KMS-11 (cell line): ENCODE measurements around the gene PIK3IP1.

Experiments
- H2AFZ ChIP-seq: fragments of 200-600 bp; sonication (generic); 2 replicates; pipeline ENCODE4 v1.6.1; 2016; ENCODE audit warnings: antibody characterized with exemption, mixed run types, low read depth
- H3K27ac ChIP-seq: fragments of 200-600 bp; sonication (generic); 2 replicates; pipeline ENCODE4 v1.6.1; 2016; ENCODE audit warnings: mild to moderate bottlenecking, mixed run types
- H3K27me3 ChIP-seq: fragments of 200-600 bp; sonication (generic); 2 replicates; pipeline ENCODE4 v1.6.1; 2017; ENCODE audit warnings: mild to moderate bottlenecking, low read depth, mixed run types, moderate library complexity; ENCODE audit not compliant: insufficient read depth
- H3K36me3 ChIP-seq: fragments of 200-600 bp; sonication (generic); 2 replicates; pipeline ENCODE4 v1.6.1; 2017; ENCODE audit warnings: mild to moderate bottlenecking, mixed run types; ENCODE audit not compliant: insufficient read depth
- H3K4me1 ChIP-seq: fragments of 200-600 bp; sonication (generic); 2 replicates; pipeline ENCODE4 v1.6.1; 2016; ENCODE audit warnings: mild to moderate bottlenecking, low read depth, mixed run types; ENCODE audit not compliant: poor library complexity, severe bottlenecking
- H3K4me2 ChIP-seq: fragments of 200-600 bp; sonication (generic); 2 replicates; pipeline ENCODE4 v1.7.0; 2016; ENCODE audit warnings: mild to moderate bottlenecking, mixed run types
- H3K4me3 ChIP-seq: fragments of 200-600 bp; sonication (generic); IDR thresholded peaks from 2 replicates; pipeline ENCODE4 v1.6.1; 2017; ENCODE audit warnings: low read depth, low read length, mixed read lengths; ENCODE audit not compliant: insufficient read depth
- H3K79me2 ChIP-seq: fragments of 200-600 bp; sonication (generic); 2 replicates; pipeline ENCODE4 v1.6.1; 2016; ENCODE audit warnings: low read depth, mixed run types; ENCODE audit not compliant: insufficient read depth
- H3K9ac ChIP-seq: fragments of 200-600 bp; sonication (generic); 2 replicates; pipeline ENCODE4 v1.6.1; 2016; ENCODE audit warnings: mild to moderate bottlenecking, mixed run types
- H4K20me1 ChIP-seq: fragments of 200-600 bp; sonication (generic); 2 replicates; pipeline ENCODE4 v1.6.1; 2016; ENCODE audit warnings: mild to moderate bottlenecking, mixed run types; ENCODE audit not compliant: insufficient read depth
- TF ChIP-seq, protein P1 (sequence below): fragments of 200-600 bp; sonication (generic); conservative IDR thresholded peaks from 2 replicates; pipeline ENCODE4 v1.6.1; 2017; ENCODE audit warnings: low read depth, mild to moderate bottlenecking, antibody characterized with exemption, low read length, moderate library complexity, mixed read lengths

Gene PIK3IP1

DNA sequence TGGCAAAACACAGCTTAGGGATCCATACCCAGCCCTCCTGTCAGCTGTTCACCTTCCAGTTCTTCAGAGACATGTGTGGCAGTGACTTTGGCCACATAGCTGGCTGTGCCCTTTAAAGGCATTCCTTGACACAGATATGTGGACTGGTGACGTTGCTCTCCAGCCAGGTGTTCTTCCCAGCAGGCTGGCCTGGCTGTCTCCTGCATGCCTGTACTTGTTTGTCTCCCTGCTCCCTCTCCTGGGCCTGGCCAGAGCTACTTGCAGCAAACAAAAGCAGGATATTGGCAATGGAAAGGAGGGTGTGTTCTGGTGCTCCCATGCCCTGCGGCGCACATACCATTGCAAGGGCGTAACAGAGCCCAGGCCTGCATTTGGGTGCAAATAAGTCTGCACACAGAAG is 38.3 kb downstream of the PIK3IP1 start:
- no peak overlapping the region for H3K27ac ChIP-seq
- H4K20me1 ChIP-seq: no peaks in the 10 kb centered on the region
- no peaks in the 10 kb centered on the region for H3K27me3 ChIP-seq
- no peak overlapping the region for H3K4me2 ChIP-seq
- no peaks in the 10 kb centered on the region for H3K4me1 ChIP-seq
- no peaks in the 10 kb centered on the region for H3K36me3 ChIP-seq
- H3K9ac ChIP-seq: no peak overlapping the region
- H2AFZ ChIP-seq: no peak overlapping the region
- no peaks in the 10 kb centered on the region for H3K79me2 ChIP-seq
- TF ChIP-seq, protein P1, sequence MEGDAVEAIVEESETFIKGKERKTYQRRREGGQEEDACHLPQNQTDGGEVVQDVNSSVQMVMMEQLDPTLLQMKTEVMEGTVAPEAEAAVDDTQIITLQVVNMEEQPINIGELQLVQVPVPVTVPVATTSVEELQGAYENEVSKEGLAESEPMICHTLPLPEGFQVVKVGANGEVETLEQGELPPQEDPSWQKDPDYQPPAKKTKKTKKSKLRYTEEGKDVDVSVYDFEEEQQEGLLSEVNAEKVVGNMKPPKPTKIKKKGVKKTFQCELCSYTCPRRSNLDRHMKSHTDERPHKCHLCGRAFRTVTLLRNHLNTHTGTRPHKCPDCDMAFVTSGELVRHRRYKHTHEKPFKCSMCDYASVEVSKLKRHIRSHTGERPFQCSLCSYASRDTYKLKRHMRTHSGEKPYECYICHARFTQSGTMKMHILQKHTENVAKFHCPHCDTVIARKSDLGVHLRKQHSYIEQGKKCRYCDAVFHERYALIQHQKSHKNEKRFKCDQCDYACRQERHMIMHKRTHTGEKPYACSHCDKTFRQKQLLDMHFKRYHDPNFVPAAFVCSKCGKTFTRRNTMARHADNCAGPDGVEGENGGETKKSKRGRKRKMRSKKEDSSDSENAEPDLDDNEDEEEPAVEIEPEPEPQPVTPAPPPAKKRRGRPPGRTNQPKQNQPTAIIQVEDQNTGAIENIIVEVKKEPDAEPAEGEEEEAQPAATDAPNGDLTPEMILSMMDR: no peak
- no peak overlapping the region for H3K4me3 ChIP-seq

DNA sequence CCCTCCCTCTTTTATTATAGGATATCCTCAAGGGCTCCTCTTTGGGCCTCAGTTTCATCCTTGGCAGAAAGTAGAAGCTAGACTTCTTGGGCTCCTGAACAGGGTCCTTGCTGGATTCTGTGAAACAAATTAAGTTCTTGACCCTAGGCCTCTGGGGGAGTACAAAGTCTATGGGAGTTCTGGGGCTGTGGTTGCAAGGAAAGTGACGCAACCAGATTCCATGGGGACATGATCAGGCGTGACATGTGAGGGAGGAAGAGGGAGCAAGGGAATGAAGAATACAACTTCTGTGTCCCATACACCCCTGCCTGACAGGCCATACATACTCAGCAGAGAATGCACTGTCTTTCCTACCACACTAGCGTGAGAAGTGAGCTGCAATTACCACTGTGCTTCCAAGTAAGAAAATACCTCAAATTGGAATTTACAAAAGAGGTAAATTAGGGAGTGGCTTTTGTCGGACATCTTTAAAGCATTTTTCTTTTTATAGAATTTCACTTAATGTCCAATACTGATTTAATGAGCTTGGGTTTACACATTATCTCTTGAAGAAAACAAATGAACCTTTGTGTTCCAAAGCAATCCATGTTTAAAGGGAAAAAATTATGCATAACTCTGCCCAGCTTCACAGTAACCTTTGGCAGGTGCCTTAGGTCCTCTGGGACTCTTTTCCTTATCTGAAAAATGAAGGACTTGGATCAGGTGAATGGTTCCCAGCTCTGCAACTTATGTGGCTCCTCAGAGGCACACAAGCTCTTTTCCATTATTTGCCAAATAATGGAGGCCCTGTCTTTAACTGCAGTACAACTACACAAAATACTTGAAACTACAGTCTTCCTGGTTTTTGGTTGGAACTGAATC is 41.3 kb downstream of the PIK3IP1 start:
- no peaks in the 10 kb centered on the region for H3K79me2 ChIP-seq
- no peaks in the 10 kb centered on the region for H3K4me1 ChIP-seq
- no peak overlapping the region for H3K4me2 ChIP-seq
- H3K36me3 ChIP-seq: no peaks in the 10 kb centered on the region
- H4K20me1 ChIP-seq: no peaks in the 10 kb centered on the region
- no peak overlapping the region for H3K27ac ChIP-seq
- TF ChIP-seq, protein P1: no peak
- no peak overlapping the region for H3K9ac ChIP-seq
- H3K27me3 ChIP-seq: no peaks in the 10 kb centered on the region
- no peak overlapping the region for H3K4me3 ChIP-seq
- no peak overlapping the region for H2AFZ ChIP-seq

DNA sequence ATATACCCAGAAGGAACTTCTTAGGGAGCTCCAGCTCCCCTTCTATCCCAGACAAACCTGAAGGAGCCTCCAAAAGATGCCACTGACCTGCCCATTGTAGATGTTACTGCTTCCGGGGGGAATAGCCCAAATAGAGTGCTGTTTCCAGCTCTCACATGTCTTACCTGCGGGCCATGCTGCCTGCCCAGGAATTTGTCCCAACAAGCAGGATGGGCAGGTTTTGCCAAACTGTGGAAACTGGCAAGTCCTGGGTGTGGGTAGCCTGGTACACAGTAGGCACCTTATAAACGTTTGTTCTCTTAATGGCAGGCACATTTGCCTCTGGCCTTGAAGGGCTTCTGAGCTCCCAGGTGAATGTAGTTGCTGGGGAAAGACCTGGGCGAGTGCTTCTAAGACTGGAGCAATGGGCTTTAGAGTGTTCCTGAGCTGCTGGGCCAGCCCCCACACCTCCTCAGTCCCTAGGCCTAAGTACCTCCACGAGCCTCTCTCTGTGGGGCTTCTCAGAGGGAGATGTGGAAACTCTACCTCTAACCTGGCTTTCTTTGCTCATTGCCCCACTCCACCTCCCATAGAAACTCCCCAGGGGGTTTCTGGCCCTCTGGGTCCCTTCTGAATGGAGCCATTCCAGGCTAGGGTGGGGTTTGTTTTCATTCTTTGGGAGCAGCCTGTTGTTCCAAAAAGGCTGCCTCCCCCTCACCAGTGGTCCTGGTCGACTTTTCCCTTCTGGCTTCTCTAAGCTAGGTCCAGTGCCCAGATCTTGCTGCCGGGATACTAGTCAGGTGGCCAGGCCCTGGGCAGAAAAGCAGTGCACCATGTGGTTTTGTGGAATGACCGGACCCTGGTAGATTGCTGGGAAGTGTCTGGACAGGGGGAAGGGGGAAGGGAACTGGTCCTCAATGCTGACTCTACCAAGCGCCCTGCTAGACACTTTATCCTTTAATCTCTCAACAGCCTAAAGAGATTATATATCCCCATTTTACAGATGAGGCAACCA is 43.0 kb downstream of the PIK3IP1 start:
- H3K36me3 ChIP-seq: no peaks in the 10 kb centered on the region
- H3K9ac ChIP-seq: no peak overlapping the region
- peaks cover 8% of the 10 kb centered on the region for H3K4me1 ChIP-seq
- H3K4me2 ChIP-seq: no peak overlapping the region
- no peaks in the 10 kb centered on the region for H3K79me2 ChIP-seq
- H2AFZ ChIP-seq: no peak overlapping the region
- no peak overlapping the region for H3K4me3 ChIP-seq
- no peaks in the 10 kb centered on the region for H4K20me1 ChIP-seq
- H3K27me3 ChIP-seq: no peaks in the 10 kb centered on the region
- no peak overlapping the region for H3K27ac ChIP-seq
- TF ChIP-seq, protein P1: no peak

DNA sequence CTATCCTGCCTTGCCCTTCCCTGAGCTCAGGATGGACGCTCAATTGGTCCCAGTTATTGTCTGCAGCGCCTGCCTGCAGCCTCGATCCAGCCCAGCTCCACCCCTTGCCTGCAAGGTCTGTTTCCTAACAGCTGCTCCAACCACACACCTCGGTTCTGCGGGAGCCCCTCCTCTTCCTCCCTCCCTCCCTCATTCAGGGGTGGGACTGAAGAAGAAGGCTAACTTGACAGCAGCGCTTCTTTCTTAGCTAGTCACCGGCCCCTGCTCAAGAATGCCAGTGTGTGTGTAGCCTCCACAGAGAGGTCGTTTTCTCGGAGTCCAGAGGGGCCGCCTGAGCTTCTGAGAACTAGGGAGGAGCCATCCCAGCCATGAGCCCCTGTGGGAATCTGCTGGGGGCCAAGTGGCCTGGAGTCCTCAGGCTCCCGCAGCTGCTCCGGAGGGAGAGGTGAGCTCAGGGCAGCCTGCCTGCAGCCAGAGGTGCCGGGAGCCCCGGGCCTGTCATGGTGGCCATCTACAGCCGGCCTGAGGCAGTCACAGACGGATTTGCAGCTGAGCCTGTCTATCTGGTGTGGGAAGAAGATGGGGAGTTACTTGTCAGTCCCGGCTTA is 44.0 kb downstream of the PIK3IP1 start:
- Histone ChIP-seq H3K79me2 (no peaks in the 10 kb centered on the region), H4K20me1 (no peaks in the 10 kb centered on the region), H2AFZ (no peak overlapping the region), H3K27me3 (no peaks in the 10 kb centered on the region), H3K27ac (no peak overlapping the region), H3K4me3 (no peak overlapping the region), H3K9ac (no peak overlapping the region), H3K4me1 (peaks cover 9% of the 10 kb centered on the region), H3K4me2 (no peak overlapping the region), H3K36me3 (no peaks in the 10 kb centered on the region)
- TF ChIP-seq, protein P1: no peak
